NT2/D1 (cell line): Measurements from ENCODE around the gene ZNF599.

ENCODE experiments used
- SUZ12 ChIP-seq: IDR thresholded peaks from 2 replicates; pipeline ENCODE4 v1.6.1; 2011; ENCODE audit not compliant: insufficient read length, insufficient read depth; ENCODE audit errors: extremely low read depth
- YY1 ChIP-seq: IDR thresholded peaks from 2 replicates; pipeline ENCODE4 v1.6.1; 2011; ENCODE audit not compliant: insufficient read length, insufficient read depth
- ZNF274 ChIP-seq: IDR thresholded peaks from 2 replicates; pipeline ENCODE4 v1.6.1; 2011; ENCODE audit warnings: mild to moderate bottlenecking, low read depth, low read length

- TF ChIP-seq ZNF274 (no peak), YY1 (no peak), SUZ12 (no peak)
Measured at GRCh38 chr19:34816708-34817107, 43.7 kb upstream of the ZNF599 start.
